SK-N-SH treated with all-trans-retinoic acid at 6 μM for 48 hours (cell line): ENCODE results near the gene QRICH2.
"Not testable (repeated sequence)": the region's sequence is repeated elsewhere in the genome, so short reads cannot be mapped to it uniquely, and the experiment has no call there.

Experiments used
- ATAC-seq: fragments of 200-7000 bp; cut with Tn5 transposase; 3 replicates; pipeline ENCODE4 v1.9.1; 2020; ENCODE audit warnings: mild to moderate bottlenecking, moderate library complexity
- BACH2 ChIP-seq: fragments of 250-450 bp; sonication (Bioruptor Pico); IDR thresholded peaks from 2 replicates; pipeline ENCODE4 v1.9.0; 2021; ENCODE audit warnings: mild to moderate bottlenecking, borderline replicate concordance
- CREB5 ChIP-seq: fragments of 250-450 bp; sonication (Bioruptor Pico); IDR thresholded peaks from 2 replicates; pipeline ENCODE4 v1.5.1; 2020; ENCODE audit warnings: low read depth, mild to moderate bottlenecking, moderate library complexity
- CSDC2 ChIP-seq: fragments of 250-450 bp; sonication (Bioruptor Pico); IDR thresholded peaks from 2 replicates; pipeline ENCODE4 v1.5.0; 2020; ENCODE audit warnings: mild to moderate bottlenecking, moderate library complexity
- CSRNP3 ChIP-seq: fragments of 250-450 bp; sonication (Bioruptor Pico); IDR thresholded peaks from 2 replicates; pipeline ENCODE4 v1.5.1; 2021; ENCODE audit warnings: mild to moderate bottlenecking, moderate library complexity
- ESRRG ChIP-seq: fragments of 250-450 bp; sonication (Bioruptor Pico); IDR thresholded peaks from 2 replicates; pipeline ENCODE4 v1.6.1; 2021; ENCODE audit warnings: mild to moderate bottlenecking
- POU6F1 ChIP-seq: fragments of 250-450 bp; sonication (Bioruptor Pico); IDR thresholded peaks from 2 replicates; pipeline ENCODE4 v1.8.0; 2021; ENCODE audit warnings: low read depth, mild to moderate bottlenecking, moderate library complexity, borderline replicate concordance
- PPARA ChIP-seq: fragments of 250-450 bp; sonication (Bioruptor Pico); IDR thresholded peaks from 2 replicates; pipeline ENCODE4 v1.5.0; 2020; ENCODE audit warnings: mild to moderate bottlenecking, borderline replicate concordance
- RARB ChIP-seq: fragments of 250-450 bp; sonication (Bioruptor Pico); IDR thresholded peaks from 2 replicates; pipeline ENCODE4 v1.8.0; 2021; ENCODE audit warnings: mild to moderate bottlenecking, moderate library complexity
- TCF4 ChIP-seq: fragments of 250-450 bp; sonication (Bioruptor Pico); IDR thresholded peaks from 2 replicates; pipeline ENCODE4 v1.8.0; 2021; ENCODE audit warnings: mild to moderate bottlenecking, moderate library complexity, borderline replicate concordance
- TOX ChIP-seq: fragments of 250-450 bp; sonication (Bioruptor Pico); IDR thresholded peaks from 2 replicates; pipeline ENCODE4 v1.8.0; 2021; ENCODE audit warnings: mild to moderate bottlenecking, moderate library complexity, borderline replicate concordance
- TSHZ2 ChIP-seq: fragments of 250-450 bp; sonication (Bioruptor Pico); IDR thresholded peaks from 2 replicates; pipeline ENCODE4 v1.5.0; 2020; ENCODE audit warnings: mild to moderate bottlenecking, moderate library complexity
- ZC3H10 ChIP-seq: fragments of 250-450 bp; sonication (Bioruptor Pico); IDR thresholded peaks from 2 replicates; pipeline ENCODE4 v1.5.1; 2021; ENCODE audit warnings: mild to moderate bottlenecking, moderate library complexity
- ZFP3 ChIP-seq: fragments of 250-450 bp; sonication (Bioruptor Pico); IDR thresholded peaks from 2 replicates; pipeline ENCODE4 v1.5.0; 2020; ENCODE audit warnings: mild to moderate bottlenecking, moderate library complexity
- ZFP30 ChIP-seq: fragments of 450-650 bp; formaldehyde crosslinking; IDR thresholded peaks from 2 replicates; pipeline ENCODE4 v1.5.0; 2022; ENCODE audit warnings: mild to moderate bottlenecking, moderate library complexity
- ZNF565 ChIP-seq: fragments of 450-650 bp; formaldehyde crosslinking; conservative IDR thresholded peaks from 2 replicates; pipeline ENCODE4 v1.5.0; 2020; ENCODE audit warnings: low read depth, mild to moderate bottlenecking, moderate library complexity
- ZNF70 ChIP-seq: fragments of 450-650 bp; formaldehyde crosslinking; IDR thresholded peaks from 2 replicates; pipeline ENCODE4 v1.5.0; 2020; ENCODE audit warnings: mild to moderate bottlenecking, moderate library complexity

Gene QRICH2

GRCh38 chr17:76254275-76254674, 53.8 kb downstream of the QRICH2 start:
- ATAC-seq = no peak
- TF ChIP-seq CSDC2 (CRISPR knock-in tag) (no peak), POU6F1 (CRISPR knock-in tag) (no peak), CREB5 (CRISPR knock-in tag) (no peak), ZFP30 (CRISPR knock-in tag) (no peak), PPARA (no peak), RARB (CRISPR knock-in tag) (no peak), ZNF70 (CRISPR knock-in tag) (no peak), TSHZ2 (CRISPR knock-in tag) (no peak), ZC3H10 (CRISPR knock-in tag) (no peak), ZNF565 (CRISPR knock-in tag) (no peak), ZFP3 (no peak), ESRRG (CRISPR knock-in tag) (no peak), TCF4 (no peak)
- TF ChIP-seq, all 23 proteins: peak for 0

GRCh38 chr17:76253841-76254240, 54.2 kb downstream of the QRICH2 start:
- no peak for ATAC-seq
- TF ChIP-seq ZFP3 (no peak), TOX (no peak), ESRRG (CRISPR knock-in tag) (no peak), ZFP30 (CRISPR knock-in tag) (no peak), ZNF565 (CRISPR knock-in tag) (no peak), CREB5 (CRISPR knock-in tag) (no peak), ZNF70 (CRISPR knock-in tag) (no peak), TSHZ2 (CRISPR knock-in tag) (no peak), BACH2 (CRISPR knock-in tag) (no peak), CSDC2 (CRISPR knock-in tag) (no peak), TCF4 (no peak), CSRNP3 (CRISPR knock-in tag) (no peak)
- TF ChIP-seq, all 23 proteins: peak for 0

- not testable (repeated sequence) for ATAC-seq
These were observed 54.9 kb downstream of the QRICH2 start for GRCh38 chr17:76252967-76253766.
